ENCODE data around the gene RIPOR2.

GRCh38 chr6:24932832-24933231 is 2.9 kb downstream of the RIPOR2 start:
- TF ChIP-seq TAF1 (IDR thresholded peaks at IDR 0.05; ENCODE audit: low read depth, low read length), result no peak
- TF ChIP-seq POLR2AphosphoS5 (IDR thresholded peaks at IDR 0.05; ENCODE audit: low read depth, low read length), result no peak
- TF ChIP-seq POLR2A (IDR thresholded peaks at IDR 0.05; ENCODE audit: low read depth, low read length), result no peak
- TF ChIP-seq POU2F2 (IDR thresholded peaks at IDR 0.05; ENCODE audit: low read depth, low read length), result no peak
- no peak for TF ChIP-seq SPI1 (IDR thresholded peaks at IDR 0.05; ENCODE audit: low read depth, low read length)
- no peak for TF ChIP-seq PAX5 (IDR thresholded peaks at IDR 0.05; ENCODE audit: insufficient read depth, low read length, severe bottlenecking)
